Spleen (tissue), 11 donors: Measurements from ENCODE around the gene ILF2. TPM values are rescaled to one million over a fixed set of nuclear protein-coding genes. Genes with fewer than 3 reads are reported as not detected.

ENCODE experiments used
- DNase-seq: peaks from one replicate; pipeline ENCODE4 v3.0.0-alpha.2; 2020
- H3K27ac ChIP-seq, 8 donors: fragments of 200-600 bp; sonication (generic) in 7 of 8; 1 replicate in 4 of 8; 2 replicates in 4 of 8; pipeline versions ENCODE4 v1.5.0 to v1.8.0; 2016 to 2021; ENCODE audit warnings: inconsistent platforms in 4 of 8, mild to moderate bottlenecking in 4 of 8, moderate library complexity in 1 of 8
- H3K27me3 ChIP-seq, 7 donors: fragments of 200-600 bp; sonication (generic) in 6 of 7; replicated peaks in 1 of 7; 1 replicate in 4 of 7; 2 replicates in 3 of 7; pipeline versions ENCODE4 v1.5.0 to v1.8.0; 2016 to 2021; ENCODE audit warnings: inconsistent platforms in 3 of 7, mild to moderate bottlenecking in 1 of 7
- H3K36me3 ChIP-seq, 6 donors: fragments of 200-600 bp; sonication (generic) in 5 of 6; 1 replicate in 4 of 6; 2 replicates in 2 of 6; pipeline versions ENCODE4 v1.5.0 to v1.8.0; 2016 to 2021; ENCODE audit warnings: inconsistent platforms in 2 of 6
- H3K4me1 ChIP-seq, 6 donors: fragments of 200-600 bp; sonication (generic) in 5 of 6; 1 replicate in 3 of 6; 2 replicates in 3 of 6; pipeline versions ENCODE4 v1.5.0 to v1.8.0; 2016 to 2021; ENCODE audit warnings: inconsistent platforms in 3 of 6
- H3K4me3 ChIP-seq, 8 donors: fragments of 200-600 bp; sonication (generic) in 7 of 8; 1 replicate in 4 of 8; 2 replicates in 4 of 8; pipeline versions ENCODE4 v1.5.0 to v1.8.0; 2016 to 2021; ENCODE audit warnings: inconsistent platforms in 4 of 8, mild to moderate bottlenecking in 4 of 8, moderate library complexity in 2 of 8
- H3K9me3 ChIP-seq, 8 donors: fragments of 200-600 bp; sonication (generic) in 7 of 8; 1 replicate in 4 of 8; 2 replicates in 4 of 8; pipeline versions ENCODE4 v1.5.0 to v1.8.0; 2016 to 2021; ENCODE audit warnings: inconsistent platforms in 4 of 8
- POLR2A ChIP-seq, 3 donors: fragments of 450-650 bp; IDR thresholded peaks; one replicate each; pipeline ENCODE4 v1.5.1; 2017; ENCODE audit warnings: antibody characterized with exemption in 3 of 3, mild to moderate bottlenecking in 1 of 3
- POLR2AphosphoS5 ChIP-seq, 3 donors: sonication (generic); formaldehyde crosslinking; IDR thresholded peaks; one replicate each; pipeline ENCODE4 v1.5.1; 2017; ENCODE audit warnings: antibody characterized with exemption in 3 of 3
- WGBS, 5 donors: extraction: QIAGEN DNeasy Blood & Tissue Kit in 3 of 5; methylation state at CpG; one replicate each; pipeline versions ENCODE4 v1.1.5 to v1.1.7; 2013 to 2018; 5-methylcytosine and 5-hydroxymethylcytosine counted together
- intact Hi-C: fragments of 100-400 bp; cut with DNase I; formaldehyde crosslinking; loops from one replicate; pipeline ENCODE4 v1.15.0; 2023; ENCODE audit warnings: low total_unique reads
- polyA plus RNA-seq, 3 donors: library from polyadenylated mRNA; stranded (reverse); fragments of 200-250 nt; gene quantifications; one replicate each; pipeline ENCODE4 v1.2.1, GENCODE V29; 2013
- total RNA-seq, 7 donors: library from RNA; depleted of rRNA in 3 of 7; stranded (reverse); fragments of >200 nt in 3 of 7; fragmentation: NEBNext Ultra II Directional in 4 of 7; extraction: Animal tissue kit (Norgen Biotek cat#: 25700) in 4 of 7; gene quantifications; one replicate each; pipeline versions ENCODE4 v1.1.0 to v1.2.1, GENCODE V29; 2016 to 2021
- TF ChIP-seq, protein P1 (sequence below), 11 experiments: fragments of 200-600 bp in 7 of 11; fragments of 450-650 bp in 4 of 11; sonication (generic) in 4 of 11; IDR thresholded peaks in 8 of 11; conservative IDR thresholded peaks in 3 of 11; 1 replicate in 7 of 11; 2 replicates in 4 of 11; pipeline versions ENCODE4 v1.4.0 to v1.8.0; 2016 to 2021; ENCODE audit warnings: antibody characterized with exemption in 11 of 11, inconsistent platforms in 4 of 11, mild to moderate bottlenecking in 1 of 11
- donor health status: healthy with polysubstance abuse.
- donor health status: DM: no; HTN: no; CAD: no; lungs with moderate emphysema.
- donor health status: DM: no; HTN: no; CAD: no.
- donor health status: Bipolar disorder and iron deficiency.
- donor health status: healthy.
- donor health status: DM: no; HTN: no; CAD: no.
- donor health status: DM: yes; HTN: yes; CAD: no.

ILF2 gene
- total and polyA plus RNA-seq, 10 donors, result 54.9 to 105 (median 83.9) TPM

DNA sequence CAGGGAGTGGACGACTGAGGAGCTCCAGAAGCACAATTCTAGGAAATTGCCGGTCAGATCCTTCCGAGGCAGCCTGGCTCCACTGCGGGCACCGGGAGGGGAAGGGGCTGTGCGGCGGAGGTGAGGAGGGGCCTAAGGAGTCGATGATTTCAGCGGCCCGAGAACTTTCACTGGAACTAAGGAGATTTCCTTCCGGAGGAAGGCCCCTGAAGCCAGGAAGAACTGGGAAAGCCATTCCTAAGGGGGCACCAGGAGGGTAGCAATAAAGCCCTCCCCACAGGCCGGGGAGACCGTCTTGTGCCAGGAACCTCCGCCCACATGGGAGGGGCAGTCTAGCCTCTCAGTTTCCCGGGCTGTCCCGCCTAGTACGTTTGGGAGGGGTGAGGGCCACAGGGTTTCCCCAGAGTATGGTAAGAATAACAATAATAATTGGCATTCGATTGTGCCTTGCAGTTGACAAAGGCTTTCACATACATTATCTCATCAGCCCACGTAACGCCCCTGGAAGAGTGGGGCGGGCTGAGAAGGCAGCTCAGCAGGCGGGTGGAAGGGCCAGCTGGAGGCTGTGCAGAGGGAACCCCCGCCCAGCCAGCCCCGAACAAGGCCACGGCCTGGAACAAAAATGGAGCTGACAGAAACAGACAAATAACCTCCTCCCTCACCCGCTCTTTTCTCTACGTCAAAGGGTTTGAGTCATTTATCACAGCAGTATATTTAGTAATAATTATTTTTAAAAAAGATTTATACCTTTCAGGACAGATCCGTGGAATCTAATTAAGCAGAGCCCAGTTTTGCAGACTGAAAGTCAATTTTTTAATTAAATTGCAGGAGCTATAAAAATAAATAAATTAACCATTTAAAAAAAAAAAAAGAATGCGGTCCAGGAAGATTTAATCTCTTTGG lies 27.5 kb upstream of the ILF2 start:
- intact Hi-C loops, result no loop called here
- Histone ChIP-seq H3K27ac (peak overlapping the region; percentile 80 to 88 (median 85)), H3K4me3 (peak overlapping the region in 4 of 8 donors; percentile 11 to 50 (median 22)), H3K9me3 (no peaks in the 10 kb centered on the region), H3K4me1 (peaks cover 9 to 24% (median 16%) of the 10 kb centered on the region in 6 donors), H3K36me3 (no peaks in the 10 kb centered on the region), H3K27me3 (no peaks in the 10 kb centered on the region)
- peak; percentile 78 for DNase-seq
- TF ChIP-seq POLR2AphosphoS5 (IDR thresholded peaks at IDR 0.05) (peak in 2 of 3 donors; percentile 58 to 68), POLR2A (IDR thresholded peaks at IDR 0.05) (no peak)
- WGBS, 5 donors, result 18 to 31% (median 20%) methylated on average over 22 to 29 of the region's 29 CpGs

DNA sequence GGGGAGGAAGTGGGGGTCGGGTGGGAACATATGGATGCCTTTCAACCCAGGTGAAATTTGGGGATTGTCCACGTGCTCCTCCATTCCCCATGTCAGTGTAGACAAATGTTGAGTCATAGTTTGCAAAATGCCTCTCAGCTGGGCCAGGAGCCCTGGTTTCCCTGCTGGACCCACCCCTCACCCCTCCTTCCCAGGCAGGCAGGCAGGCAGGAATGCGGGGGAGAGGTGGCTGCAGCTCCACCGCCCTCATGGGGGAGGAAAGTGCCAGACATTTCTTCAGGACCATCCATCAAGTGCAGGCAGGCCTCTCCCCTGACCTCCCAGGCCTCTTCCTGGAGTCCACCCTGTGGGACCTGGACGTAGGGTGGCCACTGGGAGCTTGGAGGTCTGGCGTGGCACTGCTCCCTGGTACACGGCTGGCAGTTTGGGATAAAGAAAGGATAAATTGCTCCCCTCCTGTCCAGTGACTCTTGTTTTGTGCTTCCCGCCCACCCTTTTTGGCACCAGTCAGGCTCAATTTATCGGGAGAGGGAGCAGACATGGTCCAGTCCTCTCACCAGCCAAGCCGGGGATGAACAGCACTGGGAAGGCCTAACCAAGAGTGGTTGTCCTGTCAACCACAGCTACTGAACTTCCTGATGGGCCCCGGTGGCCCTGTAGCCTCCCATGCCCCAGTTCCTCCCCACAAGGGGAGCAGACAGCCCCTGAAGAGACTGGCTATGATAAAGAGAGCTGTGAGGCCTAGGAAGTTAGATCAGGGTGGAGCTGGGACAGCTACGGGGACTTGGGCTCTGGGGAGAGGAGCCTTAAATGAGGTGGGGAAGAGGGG lies 26.6 kb upstream of the ILF2 start:
- H3K27ac ChIP-seq, result peak overlapping the region; percentile 80 to 88 (median 85)
- no peaks in the 10 kb centered on the region for H3K27me3 ChIP-seq
- H3K4me3 ChIP-seq, result peak overlapping the region in 2 of 8 donors; percentile 20 to 23
- H3K4me1 ChIP-seq, result peaks cover 9 to 24% (median 16%) of the 10 kb centered on the region in 6 donors
- TF ChIP-seq, protein P1, sequence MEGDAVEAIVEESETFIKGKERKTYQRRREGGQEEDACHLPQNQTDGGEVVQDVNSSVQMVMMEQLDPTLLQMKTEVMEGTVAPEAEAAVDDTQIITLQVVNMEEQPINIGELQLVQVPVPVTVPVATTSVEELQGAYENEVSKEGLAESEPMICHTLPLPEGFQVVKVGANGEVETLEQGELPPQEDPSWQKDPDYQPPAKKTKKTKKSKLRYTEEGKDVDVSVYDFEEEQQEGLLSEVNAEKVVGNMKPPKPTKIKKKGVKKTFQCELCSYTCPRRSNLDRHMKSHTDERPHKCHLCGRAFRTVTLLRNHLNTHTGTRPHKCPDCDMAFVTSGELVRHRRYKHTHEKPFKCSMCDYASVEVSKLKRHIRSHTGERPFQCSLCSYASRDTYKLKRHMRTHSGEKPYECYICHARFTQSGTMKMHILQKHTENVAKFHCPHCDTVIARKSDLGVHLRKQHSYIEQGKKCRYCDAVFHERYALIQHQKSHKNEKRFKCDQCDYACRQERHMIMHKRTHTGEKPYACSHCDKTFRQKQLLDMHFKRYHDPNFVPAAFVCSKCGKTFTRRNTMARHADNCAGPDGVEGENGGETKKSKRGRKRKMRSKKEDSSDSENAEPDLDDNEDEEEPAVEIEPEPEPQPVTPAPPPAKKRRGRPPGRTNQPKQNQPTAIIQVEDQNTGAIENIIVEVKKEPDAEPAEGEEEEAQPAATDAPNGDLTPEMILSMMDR (IDR thresholded peaks at IDR 0.05 in 8 of 11, conservative IDR thresholded peaks at IDR 0.05 in 3 of 11), result no peak
- peak; percentile 44 to 77 (median 77) for TF ChIP-seq POLR2AphosphoS5 (IDR thresholded peaks at IDR 0.05)
- intact Hi-C loops, result no loop called here
- no peak for DNase-seq
- no peaks in the 10 kb centered on the region for H3K36me3 ChIP-seq
- 57 to 71% (median 64%) methylated on average over 11 to 12 of the region's 12 CpGs for WGBS, 5 donors
- no peaks in the 10 kb centered on the region for H3K9me3 ChIP-seq

DNA sequence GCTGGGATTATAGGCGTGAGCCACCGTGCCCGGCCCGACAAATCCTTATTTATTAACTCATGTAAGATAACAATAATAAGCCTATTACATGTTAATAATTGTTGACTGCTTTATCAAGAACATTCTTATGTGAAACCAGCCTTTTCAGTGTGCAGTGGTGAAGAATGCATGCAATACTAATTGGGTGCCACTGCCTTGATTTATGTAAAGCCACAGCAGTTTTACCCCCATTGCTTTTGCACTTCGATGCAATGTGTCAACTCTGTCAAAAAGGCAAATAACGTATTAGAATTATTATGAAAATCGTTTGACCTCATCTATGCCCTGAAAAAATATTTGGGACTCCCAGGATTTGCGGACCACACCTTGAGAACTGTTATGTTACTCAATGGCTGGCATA lies 25.9 kb upstream of the ILF2 start:
- no peak for DNase-seq
- intact Hi-C loops, result no loop called here
- H3K27me3 ChIP-seq, result no peaks in the 10 kb centered on the region

DNA sequence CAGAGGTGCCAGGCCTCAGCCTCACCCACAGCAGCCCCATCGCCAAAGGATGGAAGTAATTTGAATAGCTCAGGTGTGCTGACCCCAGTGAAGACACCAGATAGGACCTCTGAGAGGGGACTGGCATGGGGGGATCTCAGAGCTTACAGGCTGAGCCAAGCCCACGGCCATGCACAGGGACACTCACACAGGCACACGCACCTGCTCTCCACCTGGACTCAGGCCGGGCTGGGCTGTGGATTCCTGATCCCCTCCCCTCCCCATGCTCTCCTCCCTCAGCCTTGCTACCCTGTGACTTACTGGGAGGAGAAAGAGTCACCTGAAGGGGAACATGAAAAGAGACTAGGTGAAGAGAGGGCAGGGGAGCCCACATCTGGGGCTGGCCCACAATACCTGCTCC lies 22.7 kb upstream of the ILF2 start:
- intact Hi-C loops, result no loop called here
- Histone ChIP-seq H3K9me3 (no peaks in the 10 kb centered on the region), H3K4me3 (no peak overlapping the region), H3K27ac (no peak overlapping the region), H3K4me1 (peaks cover 5 to 16% (median 11%) of the 10 kb centered on the region in 6 donors), H3K27me3 (no peaks in the 10 kb centered on the region), H3K36me3 (no peaks in the 10 kb centered on the region)
- WGBS, 5 donors, result 80 to 96% (median 87%) methylated on average over 1 to 4 of the region's 4 CpGs
- no peak for DNase-seq
- TF ChIP-seq, protein P1 (IDR thresholded peaks at IDR 0.05 in 8 of 11, conservative IDR thresholded peaks at IDR 0.05 in 3 of 11), result no peak
- TF ChIP-seq POLR2AphosphoS5 (IDR thresholded peaks at IDR 0.05) (no peak), POLR2A (IDR thresholded peaks at IDR 0.05) (no peak)

More for the DNA sequence above, 25.9 kb upstream of the ILF2 start:
- H3K4me1 ChIP-seq, result peaks cover 9 to 24% (median 16%) of the 10 kb centered on the region in 6 donors
- TF ChIP-seq POLR2AphosphoS5 (IDR thresholded peaks at IDR 0.05) (no peak), POLR2A (IDR thresholded peaks at IDR 0.05) (no peak)
- TF ChIP-seq, protein P1 (IDR thresholded peaks at IDR 0.05 in 8 of 11, conservative IDR thresholded peaks at IDR 0.05 in 3 of 11), result no peak
- 87 to 92% (median 89%) methylated on average over 8 of the region's 8 CpGs for WGBS, 5 donors
- H3K36me3 ChIP-seq, result no peaks in the 10 kb centered on the region
- no peak overlapping the region for H3K4me3 ChIP-seq
- no peaks in the 10 kb centered on the region for H3K9me3 ChIP-seq
- H3K27ac ChIP-seq, result peak overlapping the region in 5 of 8 donors; percentile 83 to 88 (median 86)
